ENCODE data around the gene RHOG.

DNA sequence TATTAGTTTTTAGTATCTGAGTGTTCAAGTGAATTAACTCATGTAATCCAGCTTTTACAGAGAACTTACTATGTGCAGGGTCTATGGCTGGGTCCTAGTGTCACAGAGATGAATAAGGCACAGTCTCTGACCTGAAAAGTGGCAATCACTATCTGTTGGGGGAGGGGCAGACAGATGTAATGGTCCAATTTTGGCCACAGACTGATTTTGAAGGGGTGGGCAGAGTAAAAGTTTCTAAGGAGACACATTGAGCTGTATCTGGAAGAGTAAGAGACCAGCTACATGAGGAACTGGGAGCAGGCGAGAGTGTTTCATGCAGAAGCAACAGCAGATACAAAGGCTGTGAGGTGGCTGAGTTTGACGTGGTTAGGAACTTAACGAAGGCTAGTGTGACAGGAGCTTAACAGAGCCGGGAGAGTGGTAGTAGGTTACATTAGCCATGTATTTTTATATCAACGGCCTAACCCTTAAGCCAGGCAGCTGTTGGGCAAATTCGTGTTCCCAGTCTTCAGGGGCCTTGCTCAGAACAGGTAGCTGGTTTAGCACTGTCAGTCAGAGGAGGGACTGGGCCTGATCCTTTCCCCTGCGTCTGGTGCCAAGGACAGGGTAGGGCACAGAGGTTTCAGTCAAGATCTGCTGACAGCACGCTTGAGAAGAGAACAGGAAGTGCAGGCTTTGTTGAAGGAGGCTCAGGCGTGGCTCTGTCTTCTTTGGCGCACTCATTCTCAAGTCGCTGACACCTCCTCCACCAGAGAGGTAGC lies 13.3 kb upstream of the RHOG start:
- TF ChIP-seq, protein P1, sequence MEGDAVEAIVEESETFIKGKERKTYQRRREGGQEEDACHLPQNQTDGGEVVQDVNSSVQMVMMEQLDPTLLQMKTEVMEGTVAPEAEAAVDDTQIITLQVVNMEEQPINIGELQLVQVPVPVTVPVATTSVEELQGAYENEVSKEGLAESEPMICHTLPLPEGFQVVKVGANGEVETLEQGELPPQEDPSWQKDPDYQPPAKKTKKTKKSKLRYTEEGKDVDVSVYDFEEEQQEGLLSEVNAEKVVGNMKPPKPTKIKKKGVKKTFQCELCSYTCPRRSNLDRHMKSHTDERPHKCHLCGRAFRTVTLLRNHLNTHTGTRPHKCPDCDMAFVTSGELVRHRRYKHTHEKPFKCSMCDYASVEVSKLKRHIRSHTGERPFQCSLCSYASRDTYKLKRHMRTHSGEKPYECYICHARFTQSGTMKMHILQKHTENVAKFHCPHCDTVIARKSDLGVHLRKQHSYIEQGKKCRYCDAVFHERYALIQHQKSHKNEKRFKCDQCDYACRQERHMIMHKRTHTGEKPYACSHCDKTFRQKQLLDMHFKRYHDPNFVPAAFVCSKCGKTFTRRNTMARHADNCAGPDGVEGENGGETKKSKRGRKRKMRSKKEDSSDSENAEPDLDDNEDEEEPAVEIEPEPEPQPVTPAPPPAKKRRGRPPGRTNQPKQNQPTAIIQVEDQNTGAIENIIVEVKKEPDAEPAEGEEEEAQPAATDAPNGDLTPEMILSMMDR (IDR thresholded peaks at IDR 0.05): no peak
- no peak for TF ChIP-seq POLR2A (IDR thresholded peaks at IDR 0.05)

Data from testis (tissue), 2 donors.